Kidney glomerular epithelial cell (primary cell): ENCODE measurements around the gene ALLC.
A peak's percentile ranks its signal among the peaks of the same experiment; 100 is the strongest.

Experiments used
- DNase-seq: peaks from one replicate; lab custom pipeline; 2025; lab: John Stamatoyannopoulos, UW

Gene ALLC

GRCh38 chr2:3725458-3726250 lies 67.7 kb downstream of the ALLC start:
- no peak for DNase-seq

- DNase-seq = no peak
Measured at GRCh38 chr2:3726511-3726910, 68.5 kb downstream of the ALLC start.

GRCh38 chr2:3727397-3728045 lies 69.5 kb downstream of the ALLC start:
- no peak for DNase-seq

- DNase-seq = peak; percentile 35
Measured at GRCh38 chr2:3728104-3729054, 70.4 kb downstream of the ALLC start.

- no peak for DNase-seq
Measured at GRCh38 chr2:3729055-3729448, 71.1 kb downstream of the ALLC start.

GRCh38 chr2:3729786-3730185 lies 71.8 kb downstream of the ALLC start:
- no peak for DNase-seq

- no peak for DNase-seq
Measured at GRCh38 chr2:3730646-3731045, 72.6 kb downstream of the ALLC start.

- no peak for DNase-seq
Measured at GRCh38 chr2:3731829-3732228, 73.8 kb downstream of the ALLC start.

- DNase-seq = no peak
Measured at GRCh38 chr2:3736112-3736511, 78.1 kb downstream of the ALLC start.

GRCh38 chr2:3737128-3737527 lies 79.1 kb downstream of the ALLC start:
- DNase-seq = no peak

GRCh38 chr2:3738454-3738853 lies 80.5 kb downstream of the ALLC start:
- peak; percentile 12 for DNase-seq

- no peak for DNase-seq
Measured at GRCh38 chr2:3739313-3739712, 81.3 kb downstream of the ALLC start.

- DNase-seq = no peak
Measured at GRCh38 chr2:3741396-3741795, 83.4 kb downstream of the ALLC start.

- no peak for DNase-seq
Measured at GRCh38 chr2:3741867-3742602, 84.0 kb downstream of the ALLC start.

- no peak for DNase-seq
Measured at GRCh38 chr2:3742743-3743508, 84.9 kb downstream of the ALLC start.

- DNase-seq = no peak
Measured at GRCh38 chr2:3743951-3744555, 86.1 kb downstream of the ALLC start.

GRCh38 chr2:3745920-3746319 lies 87.9 kb downstream of the ALLC start:
- no peak for DNase-seq

GRCh38 chr2:3747032-3747654 lies 89.1 kb downstream of the ALLC start:
- no peak for DNase-seq

GRCh38 chr2:3747826-3748225 lies 89.8 kb downstream of the ALLC start:
- no peak for DNase-seq

GRCh38 chr2:3749201-3749600 lies 91.2 kb downstream of the ALLC start:
- no peak for DNase-seq
